ENCODE results near the gene JPH2. TPM values are rescaled to one million over a fixed set of nuclear protein-coding genes. Genes with fewer than 3 reads are reported as not detected.
A peak's percentile ranks its signal among the peaks of the same experiment; 100 is the strongest.

Gene JPH2
- total RNA-seq, 1 donor from 2014 or later = 18.5 TPM

GRCh38 chr20:44137266-44137801, 49.7 kb downstream of the JPH2 start:
- peak overlapping the region; percentile 60 for H2AFZ ChIP-seq (ENCODE audit: low read depth, low read length)
- H3K27ac ChIP-seq (ENCODE audit: low read depth, low read length) = peak overlapping the region; percentile 30
- FAIRE-seq = no peak
- no peaks in the 10 kb centered on the region for H4K20me1 ChIP-seq (ENCODE audit: insufficient read depth, low read length)
- Mint-ChIP-seq H3K36me3 (ENCODE audit: low read depth, unreplicated experiment) (no peaks in the 10 kb centered on the region), H3K4me1 (ENCODE audit: low read depth, unreplicated experiment) (peaks cover 32% of the 10 kb centered on the region), H3K27ac (ENCODE audit: unreplicated experiment) (peak overlapping the region; percentile 62), H3K4me3 (ENCODE audit: unreplicated experiment) (no peak overlapping the region), H3K27me3 (ENCODE audit: low read depth, unreplicated experiment) (peaks cover 2% of the 10 kb centered on the region), H3K9me3 (ENCODE audit: unreplicated experiment) (no peaks in the 10 kb centered on the region)
- no peaks in the 10 kb centered on the region for H3K36me3 ChIP-seq (ENCODE audit: insufficient read depth, low read length)
- H3K27me3 ChIP-seq (ENCODE audit: insufficient read depth, low read length) = no peaks in the 10 kb centered on the region
- no peak overlapping the region for H3K4me3 ChIP-seq (ENCODE audit: insufficient read depth, low read depth, low read length)
- no peaks in the 10 kb centered on the region for H3K9me3 ChIP-seq (ENCODE audit: insufficient read depth, low read depth, low read length)
- no peak overlapping the region for H3K9ac ChIP-seq (ENCODE audit: low read length)
- H3K4me2 ChIP-seq (ENCODE audit: low read length) = peak overlapping the region; percentile 41
- peaks cover 15% of the 10 kb centered on the region for H3K4me1 ChIP-seq (ENCODE audit: insufficient read depth, low read length)
- TF ChIP-seq EZH2 (IDR thresholded peaks at IDR 0.05; ENCODE audit: insufficient read depth, low read length) = no peak
- no peak for TF ChIP-seq CTCF (IDR thresholded peaks at IDR 0.05; ENCODE audit: insufficient read depth, low read depth, low read length)
- DNase-seq (ENCODE audit: low read depth) = peak; percentile 77
- no peaks in the 10 kb centered on the region for H3K79me2 ChIP-seq (ENCODE audit: insufficient read depth, low read length)

GRCh38 chr20:44136579-44137265, 50.3 kb downstream of the JPH2 start:
- peak; percentile 55 for FAIRE-seq
- Mint-ChIP-seq H3K27me3 (ENCODE audit: low read depth, unreplicated experiment) (peaks cover 2% of the 10 kb centered on the region), H3K27ac (ENCODE audit: unreplicated experiment) (peak overlapping the region; percentile 59), H3K4me3 (ENCODE audit: unreplicated experiment) (no peak overlapping the region), H3K4me1 (ENCODE audit: low read depth, unreplicated experiment) (peaks cover 29% of the 10 kb centered on the region), H3K9me3 (ENCODE audit: unreplicated experiment) (no peaks in the 10 kb centered on the region), H3K36me3 (ENCODE audit: low read depth, unreplicated experiment) (peaks cover 1% of the 10 kb centered on the region)
- no peak for TF ChIP-seq EZH2 (IDR thresholded peaks at IDR 0.05; ENCODE audit: insufficient read depth, low read length)
- no peak for TF ChIP-seq CTCF (IDR thresholded peaks at IDR 0.05; ENCODE audit: insufficient read depth, low read depth, low read length)
- no peak overlapping the region for H3K9ac ChIP-seq (ENCODE audit: low read length)
- no peaks in the 10 kb centered on the region for H3K9me3 ChIP-seq (ENCODE audit: insufficient read depth, low read depth, low read length)
- H3K79me2 ChIP-seq (ENCODE audit: insufficient read depth, low read length) = no peaks in the 10 kb centered on the region
- H4K20me1 ChIP-seq (ENCODE audit: insufficient read depth, low read length) = no peaks in the 10 kb centered on the region
- H3K27ac ChIP-seq (ENCODE audit: low read depth, low read length) = no peak overlapping the region
- H3K4me2 ChIP-seq (ENCODE audit: low read length) = no peak overlapping the region
- no peak overlapping the region for H3K4me3 ChIP-seq (ENCODE audit: insufficient read depth, low read depth, low read length)
- no peaks in the 10 kb centered on the region for H3K36me3 ChIP-seq (ENCODE audit: insufficient read depth, low read length)
- H3K27me3 ChIP-seq (ENCODE audit: insufficient read depth, low read length) = no peaks in the 10 kb centered on the region
- DNase-seq (ENCODE audit: low read depth) = no peak
- peaks cover 10% of the 10 kb centered on the region for H3K4me1 ChIP-seq (ENCODE audit: insufficient read depth, low read length)
- H2AFZ ChIP-seq (ENCODE audit: low read depth, low read length) = no peak overlapping the region
